ENCODE measurements around the gene SIGLEC12.

Gene SIGLEC12

DNA sequence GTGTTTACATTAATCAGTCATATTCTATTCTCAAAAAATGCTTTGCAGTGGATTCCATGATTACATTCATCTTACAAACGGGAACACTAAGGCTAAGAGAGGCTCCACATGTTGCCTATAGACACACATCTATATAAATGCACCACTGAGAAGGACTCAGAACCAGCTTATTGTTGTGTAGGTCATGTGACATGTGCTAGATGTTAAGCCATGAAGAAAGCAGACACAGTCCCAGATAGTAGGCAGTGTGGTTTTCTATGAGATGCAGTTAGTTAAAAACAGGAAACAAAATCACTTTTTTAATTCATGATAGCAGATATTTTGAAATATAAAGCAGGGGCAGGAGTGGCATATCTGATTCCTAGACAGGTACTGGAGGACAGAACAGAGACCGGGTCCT, 19.1 kb upstream of the SIGLEC12 start:
- TF ChIP-seq, protein P1, sequence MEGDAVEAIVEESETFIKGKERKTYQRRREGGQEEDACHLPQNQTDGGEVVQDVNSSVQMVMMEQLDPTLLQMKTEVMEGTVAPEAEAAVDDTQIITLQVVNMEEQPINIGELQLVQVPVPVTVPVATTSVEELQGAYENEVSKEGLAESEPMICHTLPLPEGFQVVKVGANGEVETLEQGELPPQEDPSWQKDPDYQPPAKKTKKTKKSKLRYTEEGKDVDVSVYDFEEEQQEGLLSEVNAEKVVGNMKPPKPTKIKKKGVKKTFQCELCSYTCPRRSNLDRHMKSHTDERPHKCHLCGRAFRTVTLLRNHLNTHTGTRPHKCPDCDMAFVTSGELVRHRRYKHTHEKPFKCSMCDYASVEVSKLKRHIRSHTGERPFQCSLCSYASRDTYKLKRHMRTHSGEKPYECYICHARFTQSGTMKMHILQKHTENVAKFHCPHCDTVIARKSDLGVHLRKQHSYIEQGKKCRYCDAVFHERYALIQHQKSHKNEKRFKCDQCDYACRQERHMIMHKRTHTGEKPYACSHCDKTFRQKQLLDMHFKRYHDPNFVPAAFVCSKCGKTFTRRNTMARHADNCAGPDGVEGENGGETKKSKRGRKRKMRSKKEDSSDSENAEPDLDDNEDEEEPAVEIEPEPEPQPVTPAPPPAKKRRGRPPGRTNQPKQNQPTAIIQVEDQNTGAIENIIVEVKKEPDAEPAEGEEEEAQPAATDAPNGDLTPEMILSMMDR (conservative IDR thresholded peaks at IDR 0.05), result no peak
- no peak overlapping the region for H3K27ac ChIP-seq

DNA sequence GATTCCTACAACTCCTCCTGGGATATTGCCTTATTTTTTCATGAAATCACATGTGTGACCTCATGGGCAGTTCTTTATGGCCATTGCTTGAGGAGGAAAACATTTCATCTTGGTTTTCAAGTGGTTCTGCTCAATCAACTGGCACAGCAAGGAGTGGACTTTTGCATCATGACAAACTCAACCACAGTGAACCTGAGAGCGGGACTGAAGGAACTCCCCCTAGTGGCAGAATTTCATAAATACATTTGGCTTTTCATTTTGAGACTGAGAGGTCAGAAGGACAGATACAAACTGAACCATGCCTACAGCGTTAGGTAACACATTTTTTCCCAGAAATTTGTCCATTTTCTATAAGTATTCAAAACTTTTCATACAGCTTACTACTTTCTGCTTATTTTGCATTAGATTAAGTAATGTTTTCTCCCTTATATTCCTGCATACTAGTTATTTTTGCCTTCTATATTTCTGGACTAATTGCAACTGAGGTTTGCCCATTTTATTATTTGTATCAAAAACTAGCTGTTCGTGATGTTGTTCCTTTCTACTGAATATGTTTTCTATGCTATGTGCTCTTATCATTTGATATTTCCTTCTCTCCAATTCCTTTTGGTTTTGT, 13.4 kb upstream of the SIGLEC12 start:
- TF ChIP-seq, protein P1 (conservative IDR thresholded peaks at IDR 0.05), result peak; percentile 92
- no peak overlapping the region for H3K27ac ChIP-seq

DNA sequence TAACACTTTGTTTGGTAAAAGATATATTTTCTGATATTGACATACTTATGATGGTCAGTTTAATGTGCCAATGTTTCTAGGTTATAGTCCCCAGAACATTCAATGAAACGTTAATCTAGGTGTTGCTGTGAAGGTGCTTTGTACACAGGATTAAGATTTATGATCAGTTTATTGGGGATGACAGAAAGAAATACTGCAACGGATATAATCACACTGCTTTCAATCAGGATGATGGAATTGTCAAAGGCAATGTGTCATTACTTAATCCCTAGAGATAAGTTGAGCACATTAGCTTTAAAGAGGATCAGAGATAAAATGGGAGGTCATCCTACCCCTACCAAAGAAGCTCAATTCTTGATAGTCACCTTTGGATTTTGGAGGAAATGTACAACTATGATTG, 12.4 kb upstream of the SIGLEC12 start:
- TF ChIP-seq, protein P1 (conservative IDR thresholded peaks at IDR 0.05), result no peak
- H3K27ac ChIP-seq, result no peak overlapping the region

DNA sequence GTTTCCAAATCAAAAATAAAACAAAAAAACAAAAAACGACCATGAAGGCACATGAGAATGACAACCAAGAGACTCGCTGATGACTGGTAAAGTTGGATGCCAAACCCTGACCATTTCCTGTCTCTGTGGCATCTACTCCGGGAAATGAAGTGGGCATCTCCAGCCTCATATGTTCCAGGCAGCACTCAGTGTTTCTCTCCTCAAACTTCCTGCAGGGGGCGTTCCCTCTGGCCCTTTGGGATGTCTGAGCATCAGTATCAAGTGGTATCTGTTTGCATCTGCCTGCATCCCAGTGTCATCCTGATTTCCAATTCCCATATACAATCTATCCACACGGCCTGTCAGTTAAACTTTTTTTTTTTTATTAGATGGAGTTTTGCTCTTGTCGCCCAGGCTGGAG, 9.8 kb upstream of the SIGLEC12 start:
- TF ChIP-seq, protein P1 (conservative IDR thresholded peaks at IDR 0.05), result peak; percentile 52
- H3K27ac ChIP-seq, result no peak overlapping the region

DNA sequence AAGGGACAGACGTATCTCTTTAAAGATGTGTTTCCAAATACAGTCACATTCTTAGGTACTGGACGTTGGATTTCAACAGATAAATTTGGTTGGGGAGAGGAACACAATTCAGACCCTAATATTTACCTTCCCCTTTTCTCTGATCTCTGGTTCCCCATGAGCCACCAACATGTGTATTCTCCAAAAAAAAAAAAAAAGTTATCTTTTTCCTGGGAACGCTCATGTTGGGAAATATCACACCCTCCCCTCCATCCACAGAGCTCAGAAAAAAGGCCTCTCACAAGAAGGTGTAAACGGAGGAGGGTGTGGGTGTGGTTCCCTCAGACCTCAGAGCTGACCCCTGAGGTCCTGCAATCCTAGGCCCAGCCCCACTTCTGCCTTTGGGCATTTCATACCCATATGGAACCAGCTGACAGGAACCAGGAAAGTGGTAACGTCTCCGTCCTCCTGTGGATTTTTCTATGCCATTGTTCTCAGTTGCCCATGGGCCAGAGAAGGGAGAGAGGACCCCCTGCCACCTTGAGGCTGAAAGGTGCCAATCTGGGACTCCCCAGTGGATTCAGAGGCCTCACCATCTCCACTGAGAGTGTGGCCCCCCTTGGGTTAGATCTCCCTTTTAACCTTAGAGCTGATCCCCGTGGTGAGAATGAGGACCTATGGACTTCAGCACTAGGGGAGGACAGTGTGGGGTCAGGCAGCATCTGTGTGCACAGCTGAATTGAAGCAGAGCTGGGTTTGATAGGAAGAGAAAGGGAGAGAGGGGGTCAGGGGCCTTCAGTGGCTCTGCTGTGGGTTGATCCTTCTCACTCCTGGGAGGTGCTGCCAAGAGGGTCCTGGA, 8.4 kb upstream of the SIGLEC12 start:
- TF ChIP-seq, protein P1 (conservative IDR thresholded peaks at IDR 0.05), result no peak
- no peak overlapping the region for H3K27ac ChIP-seq

DNA sequence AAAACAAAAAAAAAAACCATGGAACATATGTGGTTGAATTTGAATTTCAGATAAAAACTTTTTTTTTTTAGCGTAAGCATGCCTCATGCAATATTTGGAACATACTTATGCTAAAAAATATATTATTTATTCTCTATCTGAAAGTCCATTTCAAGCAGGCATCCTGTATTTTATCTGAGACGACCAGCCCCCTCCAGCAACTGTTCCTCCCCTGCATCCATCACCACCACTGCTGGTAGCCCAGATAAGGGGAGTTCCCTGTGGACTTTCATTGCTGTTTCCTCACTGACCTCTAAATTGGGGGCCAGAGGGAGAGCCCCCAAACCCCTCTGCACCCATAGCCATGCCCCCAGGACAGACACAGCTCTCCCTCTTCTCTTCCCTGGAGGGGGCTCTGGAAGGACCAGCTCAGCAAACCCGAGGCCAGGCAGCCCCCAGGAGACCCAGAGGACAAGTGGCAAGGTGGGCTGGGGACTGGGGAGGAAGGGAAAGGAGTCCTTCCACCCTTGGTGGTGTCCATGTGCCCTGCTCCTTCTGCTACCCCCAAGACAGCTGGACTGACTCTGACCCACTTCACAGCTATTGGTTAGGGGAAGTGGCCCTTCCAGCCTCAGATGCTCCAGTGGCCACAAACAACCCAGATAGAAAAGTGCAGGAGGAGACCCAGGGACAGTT, 6.6 kb upstream of the SIGLEC12 start:
- TF ChIP-seq, protein P1 (conservative IDR thresholded peaks at IDR 0.05), result no peak

DNA sequence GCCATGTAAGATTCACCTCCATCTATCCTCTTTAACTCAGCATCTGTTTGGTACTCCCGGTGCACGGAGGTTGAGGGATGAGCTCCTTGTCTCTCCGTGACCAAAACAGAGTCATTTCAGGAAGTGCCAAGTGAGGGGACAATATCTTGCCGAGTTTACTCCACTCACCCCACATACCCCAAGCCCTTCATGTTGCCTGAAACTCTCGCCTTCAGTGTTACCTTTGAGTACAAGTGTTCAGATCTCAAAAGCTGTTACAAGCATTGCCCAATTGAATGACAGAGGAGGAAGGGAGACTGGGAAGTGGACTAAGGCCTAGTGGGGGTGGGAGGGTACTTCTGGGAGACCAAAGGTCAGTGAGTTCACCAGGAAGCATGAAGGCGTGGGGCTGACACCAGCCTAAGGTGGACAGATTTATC, 6.0 kb upstream of the SIGLEC12 start:
- TF ChIP-seq, protein P1 (conservative IDR thresholded peaks at IDR 0.05), result no peak

More for the DNA sequence above, 6.6 kb upstream of the SIGLEC12 start:
- H3K27ac ChIP-seq, result no peak overlapping the region

More for the DNA sequence above, 6.0 kb upstream of the SIGLEC12 start:
- H3K27ac ChIP-seq, result no peak overlapping the region

Measured in VCaP (cell line).